NCI-H345 (cell line): Measurements from ENCODE around the gene AP1M2.

ENCODE experiments used
- DNase-seq: peaks from one replicate; lab custom pipeline; 2025; lab: John Stamatoyannopoulos, UW

The AP1M2 gene

GRCh38 chr19:10587022-10587838 lies at the start of gene AP1M2:
Gene AP1M2 (minus strand): TSS chr19:10587312. CDS start chr19:10587231, 81 bp downstream.
- peak; percentile 40 for DNase-seq

GRCh38 chr19:10636304-10636972 lies 49.3 kb upstream of the AP1M2 start:
- DNase-seq: no peak

- no peak for DNase-seq
These were observed 47.9 kb upstream of the AP1M2 start for GRCh38 chr19:10634963-10635362.

GRCh38 chr19:10634430-10634829 lies 47.3 kb upstream of the AP1M2 start:
- DNase-seq: no peak

- no peak for DNase-seq
These were observed 44.8 kb upstream of the AP1M2 start for GRCh38 chr19:10631874-10632273.

GRCh38 chr19:10625762-10626138 lies 38.6 kb upstream of the AP1M2 start:
- DNase-seq: no peak

- peak; percentile 77 for DNase-seq
These were observed 38.1 kb upstream of the AP1M2 start, which contains the start of gene SLC44A2 for GRCh38 chr19:10625003-10625761. Gene SLC44A2 (plus strand): TSS chr19:10625553. CDS start chr19:10625634, 81 bp downstream.

GRCh38 chr19:10624585-10624984 lies 37.5 kb upstream of the AP1M2 start:
- DNase-seq: no peak

- DNase-seq: no peak
These were observed 34.9 kb upstream of the AP1M2 start for GRCh38 chr19:10621966-10622365.

GRCh38 chr19:10620786-10621185 lies 33.7 kb upstream of the AP1M2 start:
- no peak for DNase-seq

GRCh38 chr19:10618846-10619245 lies 31.7 kb upstream of the AP1M2 start:
- no peak for DNase-seq

- no peak for DNase-seq
These were observed 30.5 kb upstream of the AP1M2 start for GRCh38 chr19:10617409-10618121.

GRCh38 chr19:10615429-10616023 lies 28.4 kb upstream of the AP1M2 start:
- no peak for DNase-seq

GRCh38 chr19:10612499-10613119 lies 25.5 kb upstream of the AP1M2 start:
- DNase-seq: no peak

- no peak for DNase-seq
These were observed 24.8 kb upstream of the AP1M2 start for GRCh38 chr19:10611907-10612306.

- DNase-seq: no peak
These were observed 17.4 kb upstream of the AP1M2 start for GRCh38 chr19:10604460-10604980.

GRCh38 chr19:10603873-10604459 lies 16.9 kb upstream of the AP1M2 start:
- no peak for DNase-seq

- no peak for DNase-seq
These were observed 16.2 kb upstream of the AP1M2 start for GRCh38 chr19:10603084-10603872.

GRCh38 chr19:10602330-10603083 lies 15.4 kb upstream of the AP1M2 start:
- DNase-seq: peak; percentile 81
